Limb (tissue), 2 donors: Measurements from ENCODE around the gene PPP1R15A.
"Not testable (repeated sequence)": the region's sequence is repeated elsewhere in the genome, so short reads cannot be mapped to it uniquely, and the experiment has no call there.

ENCODE experiments used
- DNase-seq, 2 donors: peaks; one replicate each; pipeline ENCODE4 v3.0.0-alpha.2; 2016; ENCODE audit errors: extremely low spot score in 2 of 2

Gene PPP1R15A

GRCh38 chr19:48914181-48914580, 42.0 kb downstream of the PPP1R15A start:
- DNase-seq: no peak

- no peak for DNase-seq
Measured at GRCh38 chr19:48915757-48916156, 43.5 kb downstream of the PPP1R15A start.

- no peak for DNase-seq
Measured at GRCh38 chr19:48918071-48918470, 45.9 kb downstream of the PPP1R15A start.

- DNase-seq: no peak
Measured at GRCh38 chr19:48918801-48919247, 46.6 kb downstream of the PPP1R15A start.

- not testable (repeated sequence) for DNase-seq
Measured at GRCh38 chr19:48919271-48919670, 47.0 kb downstream of the PPP1R15A start.

- DNase-seq: no peak
Measured at GRCh38 chr19:48920949-48921348, 48.7 kb downstream of the PPP1R15A start.

- DNase-seq: no peak
Measured at GRCh38 chr19:48921721-48922500, 49.7 kb downstream of the PPP1R15A start.

- DNase-seq: no peak
Measured at GRCh38 chr19:48922548-48923490, 50.6 kb downstream of the PPP1R15A start.

GRCh38 chr19:48925240-48925843, 53.1 kb downstream of the PPP1R15A start:
- DNase-seq: no peak
